WTC11 (cell line): ENCODE data around the gene PHLPP2. TPM values are rescaled to one million over a fixed set of nuclear protein-coding genes. Genes with fewer than 3 reads are reported as not detected.

ENCODE experiments used
- ATAC-seq: fragments of 200-7000 bp; cut with Tn5 transposase; 2 replicates; pipeline ENCODE4 v1.10.0; 2021; ENCODE audit warnings: mild to moderate bottlenecking, moderate library complexity
- CTCF ChIA-PET: fragments of 300-600 bp; sonication (Branson Sonifier 250); formaldehyde crosslinking; loops from one replicate; lab custom pipeline; 2021; ENCODE audit warnings: antibody characterized with exemption; lab: Charles Lee
- POLR2A ChIA-PET: fragments of 350-600 bp; sonication (Branson Sonifier 250); formaldehyde crosslinking; loops from one replicate; lab custom pipeline; 2021; ENCODE audit warnings: antibody characterized with exemption; lab: Charles Lee
- DNase-seq: peaks from one replicate; pipeline ENCODE4 v3.0.0; 2021; ENCODE audit warnings: low spot score
- H3K27ac Mint-ChIP-seq: 2 replicates; pipeline ENCODE4 v1.8.0; 2021; ENCODE audit warnings: mixed read lengths
- H3K27me3 Mint-ChIP-seq: 2 replicates; pipeline ENCODE4 v1.8.0; 2021; ENCODE audit warnings: low read depth, mild to moderate bottlenecking, moderate library complexity, mixed read lengths
- H3K36me3 Mint-ChIP-seq: 2 replicates; pipeline ENCODE4 v1.8.0; 2021; ENCODE audit warnings: mixed read lengths
- H3K4me1 Mint-ChIP-seq: 2 replicates; pipeline ENCODE4 v1.8.0; 2022; ENCODE audit warnings: mixed read lengths
- H3K4me3 Mint-ChIP-seq: 2 replicates; pipeline ENCODE4 v1.8.0; 2021; ENCODE audit warnings: mild to moderate bottlenecking, moderate library complexity, mixed read lengths
- H3K9me3 Mint-ChIP-seq: 2 replicates; pipeline ENCODE4 v1.8.0; 2021; ENCODE audit warnings: mixed read lengths
- ATF1 ChIP-seq: sonication (generic); formaldehyde crosslinking; IDR thresholded peaks from 2 replicates; pipeline ENCODE4 v1.8.1; 2023; ENCODE audit warnings: mild to moderate bottlenecking, moderate library complexity, missing genetic modification reagents
- CREM ChIP-seq: sonication (generic); formaldehyde crosslinking; IDR thresholded peaks from 2 replicates; pipeline ENCODE4 v1.8.1; 2022; ENCODE audit warnings: mild to moderate bottlenecking, missing genetic modification reagents, moderate library complexity
- EMX1 ChIP-seq: fragments of 250-450 bp; sonication (Bioruptor Pico); IDR thresholded peaks from 2 replicates; pipeline ENCODE4 v1.8.0; 2021; ENCODE audit warnings: mild to moderate bottlenecking
- ETV6 ChIP-seq: sonication (generic); formaldehyde crosslinking; IDR thresholded peaks from 2 replicates; pipeline ENCODE4 v1.8.1; 2022; ENCODE audit warnings: mild to moderate bottlenecking, missing genetic modification reagents
- GABPB1 ChIP-seq: sonication (generic); formaldehyde crosslinking; IDR thresholded peaks from 2 replicates; pipeline ENCODE4 v1.8.1; 2023; ENCODE audit warnings: mild to moderate bottlenecking, missing genetic modification reagents
- GRHL2 ChIP-seq: fragments of 250-450 bp; sonication (Bioruptor Pico); IDR thresholded peaks from 2 replicates; pipeline ENCODE4 v1.8.0; 2022; ENCODE audit warnings: mild to moderate bottlenecking, moderate library complexity; ENCODE audit not compliant: insufficient replicate concordance, severe bottlenecking
- GTF2I ChIP-seq: fragments of 250-450 bp; sonication (Bioruptor Pico); conservative IDR thresholded peaks from 2 replicates; pipeline ENCODE4 v1.4.0; 2021; ENCODE audit warnings: mild to moderate bottlenecking
- JUN ChIP-seq: sonication (generic); formaldehyde crosslinking; IDR thresholded peaks from 2 replicates; pipeline ENCODE4 v1.8.0; 2023; ENCODE audit warnings: mild to moderate bottlenecking, missing genetic modification reagents
- MXD4 ChIP-seq: fragments of 250-450 bp; sonication (Bioruptor Pico); IDR thresholded peaks from 2 replicates; pipeline ENCODE4 v1.8.0; 2021; ENCODE audit warnings: mild to moderate bottlenecking, moderate library complexity, borderline replicate concordance
- MYBL2 ChIP-seq: sonication (generic); formaldehyde crosslinking; IDR thresholded peaks from 2 replicates; pipeline ENCODE4 v1.8.1; 2023; ENCODE audit warnings: mild to moderate bottlenecking, moderate library complexity, missing genetic modification reagents
- NFE2L1 ChIP-seq: sonication (generic); formaldehyde crosslinking; IDR thresholded peaks from 2 replicates; pipeline ENCODE4 v1.8.1; 2023; ENCODE audit warnings: missing genetic modification reagents
- RORB ChIP-seq: fragments of 250-450 bp; sonication (Bioruptor Pico); IDR thresholded peaks from 2 replicates; pipeline ENCODE4 v1.9.0; 2021; ENCODE audit warnings: mild to moderate bottlenecking
- TEAD4 ChIP-seq: sonication (generic); formaldehyde crosslinking; IDR thresholded peaks from 2 replicates; pipeline ENCODE4 v1.8.0; 2022; ENCODE audit warnings: mild to moderate bottlenecking, missing genetic modification reagents
- TP53 ChIP-seq: sonication (generic); formaldehyde crosslinking; IDR thresholded peaks from 2 replicates; pipeline ENCODE4 v1.8.1; 2023; ENCODE audit warnings: mild to moderate bottlenecking, missing genetic modification reagents
- ZNF121 ChIP-seq: sonication (generic); formaldehyde crosslinking; IDR thresholded peaks from 2 replicates; pipeline ENCODE4 v1.8.0; 2023; ENCODE audit warnings: missing genetic modification reagents
- ZNF263 ChIP-seq: sonication (generic); formaldehyde crosslinking; IDR thresholded peaks from 2 replicates; pipeline ENCODE4 v1.8.1; 2022; ENCODE audit warnings: low read depth, mild to moderate bottlenecking, moderate library complexity, missing genetic modification reagents
- ZNF423 ChIP-seq: fragments of 250-450 bp; sonication (Bioruptor Pico); IDR thresholded peaks from 2 replicates; pipeline ENCODE4 v2.1.2; 2022; ENCODE audit warnings: mild to moderate bottlenecking, moderate library complexity
- total RNA-seq: library from RNA; stranded (reverse); gene quantifications from 3 replicates; pipeline ENCODE4 v1.2.3, GENCODE V29; 2021
- TF ChIP-seq, protein P1 (sequence below): sonication (generic); formaldehyde crosslinking; IDR thresholded peaks from 2 replicates; pipeline ENCODE4 v1.8.0; 2023; ENCODE audit warnings: mild to moderate bottlenecking, missing genetic modification reagents
- TF ChIP-seq, protein P2 (sequence below): sonication (generic); formaldehyde crosslinking; IDR thresholded peaks from 2 replicates; pipeline ENCODE4 v1.8.1; 2023; ENCODE audit warnings: mild to moderate bottlenecking, moderate library complexity, missing genetic modification reagents
- TF ChIP-seq, protein P3 (sequence below): fragments of 250-450 bp; sonication (Bioruptor Pico); conservative IDR thresholded peaks from 2 replicates; pipeline ENCODE4 v1.9.0; 2021; ENCODE audit warnings: mild to moderate bottlenecking
- TF ChIP-seq, protein P4 (sequence below): sonication (generic); formaldehyde crosslinking; IDR thresholded peaks from 2 replicates; pipeline ENCODE4 v1.8.0; 2022; ENCODE audit warnings: mild to moderate bottlenecking, missing genetic modification reagents
- TF ChIP-seq, protein P5 (sequence below): sonication (generic); formaldehyde crosslinking; IDR thresholded peaks from 2 replicates; pipeline ENCODE4 v1.8.0; 2022; ENCODE audit warnings: mild to moderate bottlenecking, missing genetic modification reagents
- TF ChIP-seq, protein P6 (sequence below): sonication (generic); formaldehyde crosslinking; IDR thresholded peaks from 2 replicates; pipeline ENCODE4 v1.8.0; 2023; ENCODE audit warnings: missing genetic modification reagents, mild to moderate bottlenecking, borderline replicate concordance

The PHLPP2 gene
- total RNA-seq, 1 experiment from 2014 or later = 29.3 TPM

DNA sequence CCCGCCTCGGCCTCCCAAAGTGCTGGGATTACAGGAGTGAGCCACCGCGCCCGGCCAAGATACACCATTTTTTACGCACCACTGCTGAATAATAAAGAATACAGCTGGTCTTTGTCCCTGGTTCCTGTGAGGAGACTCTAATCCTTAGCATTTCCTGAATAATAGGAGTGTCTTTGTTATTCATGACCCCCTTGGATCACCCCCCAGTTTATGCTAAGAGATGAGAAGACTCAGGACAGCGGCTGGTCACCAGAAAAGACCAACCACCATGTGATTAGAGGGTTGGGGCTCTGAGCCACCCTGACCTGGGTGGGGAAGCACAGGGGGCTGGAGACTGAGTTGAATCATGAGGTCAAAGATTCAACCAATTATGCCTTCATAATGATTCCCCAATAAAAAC is 17.3 kb downstream of the PHLPP2 start (continued):
- TF ChIP-seq, protein P1, sequence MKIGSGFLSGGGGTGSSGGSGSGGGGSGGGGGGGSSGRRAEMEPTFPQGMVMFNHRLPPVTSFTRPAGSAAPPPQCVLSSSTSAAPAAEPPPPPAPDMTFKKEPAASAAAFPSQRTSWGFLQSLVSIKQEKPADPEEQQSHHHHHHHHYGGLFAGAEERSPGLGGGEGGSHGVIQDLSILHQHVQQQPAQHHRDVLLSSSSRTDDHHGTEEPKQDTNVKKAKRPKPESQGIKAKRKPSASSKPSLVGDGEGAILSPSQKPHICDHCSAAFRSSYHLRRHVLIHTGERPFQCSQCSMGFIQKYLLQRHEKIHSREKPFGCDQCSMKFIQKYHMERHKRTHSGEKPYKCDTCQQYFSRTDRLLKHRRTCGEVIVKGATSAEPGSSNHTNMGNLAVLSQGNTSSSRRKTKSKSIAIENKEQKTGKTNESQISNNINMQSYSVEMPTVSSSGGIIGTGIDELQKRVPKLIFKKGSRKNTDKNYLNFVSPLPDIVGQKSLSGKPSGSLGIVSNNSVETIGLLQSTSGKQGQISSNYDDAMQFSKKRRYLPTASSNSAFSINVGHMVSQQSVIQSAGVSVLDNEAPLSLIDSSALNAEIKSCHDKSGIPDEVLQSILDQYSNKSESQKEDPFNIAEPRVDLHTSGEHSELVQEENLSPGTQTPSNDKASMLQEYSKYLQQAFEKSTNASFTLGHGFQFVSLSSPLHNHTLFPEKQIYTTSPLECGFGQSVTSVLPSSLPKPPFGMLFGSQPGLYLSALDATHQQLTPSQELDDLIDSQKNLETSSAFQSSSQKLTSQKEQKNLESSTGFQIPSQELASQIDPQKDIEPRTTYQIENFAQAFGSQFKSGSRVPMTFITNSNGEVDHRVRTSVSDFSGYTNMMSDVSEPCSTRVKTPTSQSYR = no peak
- TF ChIP-seq MYBL2 (CRISPR knock-in tag) (no peak), ZNF423 (CRISPR knock-in tag) (0 out of 2 replicates have a peak, but pooled peaks have one; percentile 5)

DNA sequence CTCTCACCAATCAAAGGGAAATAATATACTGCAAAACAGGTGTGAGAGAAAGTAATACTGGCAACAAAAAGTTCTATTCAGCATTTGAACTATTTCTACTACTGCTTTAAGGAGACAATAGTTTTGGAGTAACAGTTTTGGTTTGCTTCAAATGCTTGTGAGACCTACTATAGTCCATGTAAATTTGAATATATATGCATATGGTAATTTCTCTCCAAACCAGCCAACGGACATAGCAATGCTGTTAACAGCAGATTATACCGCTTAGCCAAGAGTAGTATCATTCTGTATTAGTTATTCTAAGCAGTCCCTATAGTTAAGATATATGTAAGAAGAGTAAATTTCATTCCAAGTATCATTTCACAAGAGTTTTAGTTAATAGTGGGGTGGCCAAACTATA is 18.5 kb downstream of the PHLPP2 start:
- no peak overlapping the region for H3K4me3 Mint-ChIP-seq
- ChIA-PET CTCF (interaction anchor here (0.7 kb wide), 1 partner anchor 1030 kb away, joined by 5 read pairs; no protein-coding TSS in a partner anchor), POLR2A (no interaction called here)
- TF ChIP-seq ZNF263 (CRISPR knock-in tag) = no peak
- TF ChIP-seq, protein P2, sequence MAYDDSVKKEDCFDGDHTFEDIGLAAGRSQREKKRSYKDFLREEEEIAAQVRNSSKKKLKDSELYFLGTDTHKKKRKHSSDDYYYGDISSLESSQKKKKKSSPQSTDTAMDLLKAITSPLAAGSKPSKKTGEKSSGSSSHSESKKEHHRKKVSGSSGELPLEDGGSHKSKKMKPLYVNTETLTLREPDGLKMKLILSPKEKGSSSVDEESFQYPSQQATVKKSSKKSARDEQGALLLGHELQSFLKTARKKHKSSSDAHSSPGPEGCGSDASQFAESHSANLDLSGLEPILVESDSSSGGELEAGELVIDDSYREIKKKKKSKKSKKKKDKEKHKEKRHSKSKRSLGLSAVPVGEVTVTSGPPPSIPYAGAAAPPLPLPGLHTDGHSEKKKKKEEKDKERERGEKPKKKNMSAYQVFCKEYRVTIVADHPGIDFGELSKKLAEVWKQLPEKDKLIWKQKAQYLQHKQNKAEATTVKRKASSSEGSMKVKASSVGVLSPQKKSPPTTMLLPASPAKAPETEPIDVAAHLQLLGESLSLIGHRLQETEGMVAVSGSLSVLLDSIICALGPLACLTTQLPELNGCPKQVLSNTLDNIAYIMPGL = no peak
- TF ChIP-seq, protein P3, sequence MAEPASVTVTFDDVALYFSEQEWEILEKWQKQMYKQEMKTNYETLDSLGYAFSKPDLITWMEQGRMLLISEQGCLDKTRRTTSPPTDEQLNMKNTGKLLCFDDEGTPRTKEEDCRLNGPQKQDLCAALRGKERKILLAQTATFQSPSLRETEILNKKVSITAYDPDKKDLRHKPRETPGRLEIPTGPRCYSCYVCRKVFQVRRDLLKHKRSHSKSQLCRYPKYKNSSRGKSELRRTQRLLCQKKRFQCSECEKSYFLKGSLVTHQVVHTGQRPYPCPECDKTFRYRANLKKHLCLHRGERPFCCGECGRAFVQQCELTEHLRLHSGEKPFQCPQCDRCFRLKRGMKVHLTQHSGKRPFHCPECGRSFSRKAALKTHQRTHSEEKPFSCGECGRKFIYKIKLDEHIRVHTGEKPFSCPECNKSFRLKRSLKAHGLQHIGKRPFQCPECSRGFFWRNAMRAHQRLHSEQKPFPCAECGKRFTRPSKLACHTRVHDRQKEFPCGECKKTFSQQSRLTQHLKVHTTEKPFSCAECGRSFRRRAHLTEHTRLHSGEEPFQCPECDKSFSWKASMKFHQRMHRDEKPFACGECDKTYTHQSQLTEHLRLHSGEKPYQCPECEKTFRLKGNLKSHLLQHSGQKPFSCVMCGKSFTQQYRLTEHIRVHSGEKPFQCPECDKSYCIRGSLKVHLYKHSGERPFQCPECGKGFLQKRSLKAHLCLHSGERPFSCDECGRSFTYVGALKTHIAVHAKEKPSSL (CRISPR knock-in tag) = no peak
- TF ChIP-seq JUN = no peak
- TF ChIP-seq, protein P4, sequence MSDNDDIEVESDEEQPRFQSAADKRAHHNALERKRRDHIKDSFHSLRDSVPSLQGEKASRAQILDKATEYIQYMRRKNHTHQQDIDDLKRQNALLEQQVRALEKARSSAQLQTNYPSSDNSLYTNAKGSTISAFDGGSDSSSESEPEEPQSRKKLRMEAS = no peak
- no peak for TF ChIP-seq NFE2L1 (CRISPR knock-in tag)
- TF ChIP-seq, protein P5, sequence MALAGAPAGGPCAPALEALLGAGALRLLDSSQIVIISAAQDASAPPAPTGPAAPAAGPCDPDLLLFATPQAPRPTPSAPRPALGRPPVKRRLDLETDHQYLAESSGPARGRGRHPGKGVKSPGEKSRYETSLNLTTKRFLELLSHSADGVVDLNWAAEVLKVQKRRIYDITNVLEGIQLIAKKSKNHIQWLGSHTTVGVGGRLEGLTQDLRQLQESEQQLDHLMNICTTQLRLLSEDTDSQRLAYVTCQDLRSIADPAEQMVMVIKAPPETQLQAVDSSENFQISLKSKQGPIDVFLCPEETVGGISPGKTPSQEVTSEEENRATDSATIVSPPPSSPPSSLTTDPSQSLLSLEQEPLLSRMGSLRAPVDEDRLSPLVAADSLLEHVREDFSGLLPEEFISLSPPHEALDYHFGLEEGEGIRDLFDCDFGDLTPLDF (CRISPR knock-in tag) = no peak
- TF ChIP-seq, all 79 proteins: peak for 0
- Mint-ChIP-seq H3K4me1 (peaks cover 58% of the 10 kb centered on the region), H3K27ac (peak overlapping the region; percentile 47), H3K36me3 (peaks cover 3% of the 10 kb centered on the region), H3K27me3 (no peaks in the 10 kb centered on the region), H3K9me3 (no peaks in the 10 kb centered on the region)
- ATAC-seq (no peak), DNase-seq (no peak)

DNA sequence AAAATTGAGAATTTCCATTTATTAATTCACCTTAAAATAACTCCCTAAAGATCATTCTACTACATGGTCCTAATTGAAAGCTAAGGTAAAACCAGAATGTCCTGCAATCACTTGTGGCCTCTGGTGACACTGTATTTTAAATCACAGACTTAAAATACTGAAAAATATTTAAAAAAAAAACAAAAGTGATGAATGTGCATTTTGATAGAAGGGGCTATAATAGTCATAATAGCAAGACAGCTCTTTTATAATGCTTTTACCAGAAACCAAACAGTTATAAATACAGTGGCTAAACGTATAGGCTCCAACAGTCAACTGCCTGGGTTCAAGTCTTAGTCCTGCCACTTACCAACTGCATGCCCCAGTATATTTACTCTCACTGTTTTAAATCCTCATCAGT is 21.2 kb downstream of the PHLPP2 start:
- H3K4me3 Mint-ChIP-seq = no peak overlapping the region
- ATAC-seq = no peak
- CTCF ChIA-PET = no interaction called here
- POLR2A ChIA-PET = no interaction called here
- peaks cover 34% of the 10 kb centered on the region for H3K4me1 Mint-ChIP-seq
- H3K9me3 Mint-ChIP-seq = no peaks in the 10 kb centered on the region
- no peak overlapping the region for H3K27ac Mint-ChIP-seq
- H3K36me3 Mint-ChIP-seq = peaks cover 11% of the 10 kb centered on the region
- no peaks in the 10 kb centered on the region for H3K27me3 Mint-ChIP-seq
- DNase-seq = no peak
- TF ChIP-seq RORB (CRISPR knock-in tag) = no peak
- no peak for TF ChIP-seq GTF2I
- TF ChIP-seq, protein P6, sequence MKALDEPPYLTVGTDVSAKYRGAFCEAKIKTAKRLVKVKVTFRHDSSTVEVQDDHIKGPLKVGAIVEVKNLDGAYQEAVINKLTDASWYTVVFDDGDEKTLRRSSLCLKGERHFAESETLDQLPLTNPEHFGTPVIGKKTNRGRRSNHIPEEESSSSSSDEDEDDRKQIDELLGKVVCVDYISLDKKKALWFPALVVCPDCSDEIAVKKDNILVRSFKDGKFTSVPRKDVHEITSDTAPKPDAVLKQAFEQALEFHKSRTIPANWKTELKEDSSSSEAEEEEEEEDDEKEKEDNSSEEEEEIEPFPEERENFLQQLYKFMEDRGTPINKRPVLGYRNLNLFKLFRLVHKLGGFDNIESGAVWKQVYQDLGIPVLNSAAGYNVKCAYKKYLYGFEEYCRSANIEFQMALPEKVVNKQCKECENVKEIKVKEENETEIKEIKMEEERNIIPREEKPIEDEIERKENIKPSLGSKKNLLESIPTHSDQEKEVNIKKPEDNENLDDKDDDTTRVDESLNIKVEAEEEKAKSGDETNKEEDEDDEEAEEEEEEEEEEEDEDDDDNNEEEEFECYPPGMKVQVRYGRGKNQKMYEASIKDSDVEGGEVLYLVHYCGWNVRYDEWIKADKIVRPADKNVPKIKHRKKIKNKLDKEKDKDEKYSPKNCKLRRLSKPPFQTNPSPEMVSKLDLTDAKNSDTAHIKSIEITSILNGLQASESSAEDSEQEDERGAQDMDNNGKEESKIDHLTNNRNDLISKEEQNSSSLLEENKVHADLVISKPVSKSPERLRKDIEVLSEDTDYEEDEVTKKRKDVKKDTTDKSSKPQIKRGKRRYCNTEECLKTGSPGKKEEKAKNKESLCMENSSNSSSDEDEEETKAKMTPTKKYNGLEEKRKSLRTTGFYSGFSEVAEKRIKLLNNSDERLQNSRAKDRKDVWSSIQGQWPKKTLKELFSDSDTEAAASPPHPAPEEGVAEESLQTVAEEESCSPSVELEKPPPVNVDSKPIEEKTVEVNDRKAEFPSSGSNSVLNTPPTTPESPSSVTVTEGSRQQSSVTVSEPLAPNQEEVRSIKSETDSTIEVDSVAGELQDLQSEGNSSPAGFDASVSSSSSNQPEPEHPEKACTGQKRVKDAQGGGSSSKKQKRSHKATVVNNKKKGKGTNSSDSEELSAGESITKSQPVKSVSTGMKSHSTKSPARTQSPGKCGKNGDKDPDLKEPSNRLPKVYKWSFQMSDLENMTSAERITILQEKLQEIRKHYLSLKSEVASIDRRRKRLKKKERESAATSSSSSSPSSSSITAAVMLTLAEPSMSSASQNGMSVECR (CRISPR knock-in tag) = no peak
- TF ChIP-seq ATF1 (CRISPR knock-in tag) = no peak
- TF ChIP-seq TEAD4 (CRISPR knock-in tag) = no peak
- no peak for TF ChIP-seq ZNF121
- no peak for TF ChIP-seq GRHL2 (CRISPR knock-in tag)
- no peak for TF ChIP-seq MXD4
- no peak for TF ChIP-seq CREM (CRISPR knock-in tag)
- TF ChIP-seq ETV6 (CRISPR knock-in tag) = no peak
- TF ChIP-seq GABPB1 (CRISPR knock-in tag) = no peak
- TF ChIP-seq TP53 = no peak
- no peak for TF ChIP-seq EMX1 (CRISPR knock-in tag)
